Inferior parietal cortex (tissue), 1 donor: ENCODE measurements around the gene TNK1.

Experiments
- DNase-seq: peaks from one replicate; pipeline ENCODE4 v3.0.0-alpha.2; 2016; ENCODE audit errors: extremely low spot score

TNK1 gene

DNA sequence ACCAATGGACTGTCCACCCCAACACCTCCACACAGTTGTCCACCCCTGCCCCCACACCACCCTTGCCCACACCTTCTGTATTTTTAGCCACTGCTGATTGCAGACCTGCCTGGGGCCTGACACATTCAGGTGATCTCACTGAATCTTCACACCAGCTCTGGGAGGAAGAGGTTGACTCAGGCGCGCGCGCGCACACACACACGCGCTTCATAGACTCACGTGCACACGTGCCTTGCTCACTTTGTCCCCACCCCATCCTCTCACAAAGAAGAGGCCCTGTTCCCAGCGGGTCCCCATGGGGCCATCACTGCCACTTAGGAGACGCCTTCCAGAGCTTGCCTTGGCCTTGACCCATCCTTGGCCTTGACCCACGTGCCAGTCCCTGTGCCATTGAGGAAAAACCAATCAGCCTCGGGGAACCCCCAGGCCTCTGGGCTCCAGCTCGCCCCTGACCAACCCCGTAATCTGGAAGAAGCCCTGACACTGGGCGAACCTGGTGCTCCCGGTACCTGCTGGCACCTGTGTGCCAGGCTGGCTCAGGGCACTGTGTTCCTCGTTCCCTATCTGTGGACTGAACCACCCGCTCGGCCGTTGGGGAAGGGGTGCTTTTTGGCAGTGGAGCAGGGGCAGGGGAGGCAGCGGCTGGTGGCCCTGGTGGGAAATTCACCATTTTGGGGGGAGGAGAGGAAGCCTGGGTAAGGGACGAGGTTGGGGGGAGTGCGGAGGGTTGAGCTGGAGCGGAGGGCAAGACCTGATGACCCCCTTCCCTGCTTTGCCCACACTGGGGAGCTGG, 29.9 kb downstream of the TNK1 start:
- DNase-seq = no peak

DNA sequence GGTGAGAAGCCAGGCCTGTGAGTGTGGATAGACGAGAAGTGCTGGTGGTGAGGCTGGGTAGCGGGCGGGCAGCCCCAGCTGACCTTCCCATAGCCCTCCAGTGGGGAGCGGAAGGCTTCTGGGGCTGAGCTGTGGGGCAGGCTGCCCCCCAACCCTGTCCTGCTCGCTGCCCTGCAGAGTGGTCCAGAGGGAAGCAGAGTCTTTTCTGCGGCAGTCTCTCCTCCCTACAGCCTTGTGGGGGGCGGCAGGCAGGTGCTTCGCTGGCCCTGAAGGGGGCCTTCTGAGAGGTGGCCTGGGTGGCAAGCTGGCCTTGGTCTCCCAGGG, 30.5 kb downstream of the TNK1 start:
- DNase-seq = no peak

DNA sequence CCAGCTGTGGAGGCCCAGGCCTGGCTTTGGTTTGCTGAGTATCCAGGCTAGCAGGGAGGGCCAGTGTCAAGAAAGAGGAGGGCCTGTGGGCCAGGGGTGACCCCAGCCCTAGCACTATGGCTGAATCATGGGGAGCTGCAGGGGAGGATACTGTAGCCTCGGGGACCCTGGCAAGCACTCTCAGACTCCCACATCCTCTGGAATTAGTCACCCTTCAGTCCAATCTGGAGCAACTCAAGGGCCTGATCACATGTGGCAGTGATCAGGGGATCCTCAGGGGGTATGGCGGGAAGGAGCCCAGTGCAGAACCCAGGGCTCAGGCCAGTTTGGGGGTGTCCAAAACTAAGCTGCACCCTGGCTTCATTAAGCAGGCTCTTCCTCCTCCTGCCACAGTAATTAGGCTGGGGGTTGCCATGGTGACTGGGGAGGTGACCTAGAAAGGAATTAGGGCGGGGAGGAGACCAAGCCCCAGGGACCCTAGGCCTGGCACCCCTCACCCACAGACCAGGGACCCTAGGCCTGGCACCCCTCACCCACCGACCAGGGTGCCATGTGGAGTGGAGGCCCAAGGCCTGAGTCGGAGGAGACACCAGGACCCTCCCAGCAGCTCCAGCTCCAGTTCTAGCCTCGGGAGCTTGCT, 32.6 kb downstream of the TNK1 start:
- DNase-seq = no peak

DNA sequence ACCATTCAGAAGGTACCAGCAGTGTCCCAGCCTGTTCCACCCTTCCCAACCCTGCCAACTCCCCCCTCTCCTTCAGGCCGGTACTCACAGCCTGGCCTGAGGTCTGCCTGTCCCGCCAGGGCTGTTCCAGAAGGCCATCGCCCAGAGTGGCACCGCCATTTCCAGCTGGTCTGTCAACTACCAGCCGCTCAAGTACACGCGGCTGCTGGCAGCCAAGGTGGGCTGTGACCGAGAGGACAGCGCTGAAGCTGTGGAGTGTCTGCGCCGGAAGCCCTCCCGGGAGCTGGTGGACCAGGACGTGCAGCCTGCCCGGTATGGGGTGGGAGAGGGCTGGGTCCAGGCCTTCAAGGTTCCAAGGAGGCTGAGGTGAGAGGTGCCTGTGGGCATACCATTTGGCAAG, 33.9 kb downstream of the TNK1 start:
- no peak for DNase-seq

DNA sequence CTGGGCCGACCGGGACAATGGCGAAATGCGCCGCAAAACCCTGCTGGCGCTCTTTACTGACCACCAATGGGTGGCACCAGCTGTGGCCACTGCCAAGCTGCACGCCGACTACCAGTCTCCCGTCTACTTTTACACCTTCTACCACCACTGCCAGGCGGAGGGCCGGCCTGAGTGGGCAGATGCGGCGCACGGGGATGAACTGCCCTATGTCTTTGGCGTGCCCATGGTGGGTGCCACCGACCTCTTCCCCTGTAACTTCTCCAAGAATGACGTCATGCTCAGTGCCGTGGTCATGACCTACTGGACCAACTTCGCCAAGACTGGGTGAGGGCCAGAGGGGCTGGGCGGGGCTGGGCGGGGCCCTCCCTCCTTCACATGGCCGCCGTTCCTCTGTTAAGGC, 34.9 kb downstream of the TNK1 start:
- DNase-seq = no peak

DNA sequence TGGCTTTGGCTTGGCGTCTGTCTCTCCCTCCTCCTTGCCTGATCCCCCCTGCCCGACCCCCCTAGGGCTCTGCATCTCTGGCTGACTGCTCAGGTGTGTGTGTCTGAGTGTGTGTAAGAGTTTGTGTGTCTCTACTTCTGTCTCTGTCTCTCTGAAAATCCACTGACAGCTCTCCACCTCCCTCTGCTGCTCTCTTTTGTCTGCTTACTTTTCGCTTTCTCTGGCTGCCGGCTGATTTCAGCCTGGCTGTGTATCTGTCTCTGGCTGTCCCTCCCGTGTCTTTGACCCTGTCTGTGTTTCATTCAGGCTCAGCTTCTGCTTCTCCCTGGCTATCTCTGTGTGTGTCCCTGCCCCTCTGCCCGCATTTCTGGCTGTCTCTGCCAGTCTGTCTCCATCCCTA, 35.4 kb downstream of the TNK1 start:
- DNase-seq = no peak

DNA sequence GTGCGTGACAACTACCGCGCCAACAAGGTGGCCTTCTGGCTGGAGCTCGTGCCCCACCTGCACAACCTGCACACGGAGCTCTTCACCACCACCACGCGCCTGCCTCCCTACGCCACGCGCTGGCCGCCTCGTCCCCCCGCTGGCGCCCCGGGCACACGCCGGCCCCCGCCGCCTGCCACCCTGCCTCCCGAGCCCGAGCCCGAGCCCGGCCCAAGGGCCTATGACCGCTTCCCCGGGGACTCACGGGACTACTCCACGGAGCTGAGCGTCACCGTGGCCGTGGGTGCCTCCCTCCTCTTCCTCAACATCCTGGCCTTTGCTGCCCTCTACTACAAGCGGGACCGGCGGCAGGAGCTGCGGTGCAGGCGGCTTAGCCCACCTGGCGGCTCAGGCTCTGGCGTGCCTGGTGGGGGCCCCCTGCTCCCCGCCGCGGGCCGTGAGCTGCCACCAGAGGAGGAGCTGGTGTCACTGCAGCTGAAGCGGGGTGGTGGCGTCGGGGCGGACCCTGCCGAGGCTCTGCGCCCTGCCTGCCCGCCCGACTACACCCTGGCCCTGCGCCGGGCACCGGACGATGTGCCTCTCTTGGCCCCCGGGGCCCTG, 36.3 kb downstream of the TNK1 start:
- DNase-seq = no peak

DNA sequence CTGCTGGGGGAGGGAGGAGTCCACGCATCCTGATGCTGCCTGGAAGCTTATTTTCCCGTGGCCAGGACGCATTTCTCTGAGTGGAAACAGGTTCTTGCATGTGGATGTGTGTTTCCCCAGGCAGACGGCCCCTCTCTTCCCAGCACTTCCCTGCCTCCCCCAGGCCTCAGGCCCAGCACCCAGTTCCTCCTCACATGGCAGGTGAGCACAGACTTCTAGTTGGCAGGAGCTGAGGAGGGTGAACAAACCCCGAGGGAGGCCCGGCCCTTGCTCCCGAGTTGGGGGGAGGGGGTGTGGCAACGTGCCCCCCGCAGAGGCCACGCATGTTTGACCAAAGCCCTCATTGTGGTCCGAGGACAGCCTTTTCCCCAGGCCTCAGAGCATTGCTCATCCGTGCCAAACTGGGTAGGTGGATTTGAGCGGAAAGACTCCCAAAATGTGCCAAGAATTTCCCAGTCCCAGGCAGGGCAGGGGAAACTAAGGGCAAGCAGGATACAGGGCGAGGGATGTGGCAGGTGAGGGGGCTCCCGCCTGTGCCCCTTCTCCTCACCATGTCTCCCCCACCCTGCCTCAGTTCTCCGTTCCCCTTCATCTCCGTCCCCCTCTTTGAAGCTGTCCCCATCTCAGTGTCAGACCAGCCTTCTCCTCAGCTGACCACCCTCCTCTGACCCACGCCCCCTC, 37.7 kb downstream of the TNK1 start:
- no peak for DNase-seq

DNA sequence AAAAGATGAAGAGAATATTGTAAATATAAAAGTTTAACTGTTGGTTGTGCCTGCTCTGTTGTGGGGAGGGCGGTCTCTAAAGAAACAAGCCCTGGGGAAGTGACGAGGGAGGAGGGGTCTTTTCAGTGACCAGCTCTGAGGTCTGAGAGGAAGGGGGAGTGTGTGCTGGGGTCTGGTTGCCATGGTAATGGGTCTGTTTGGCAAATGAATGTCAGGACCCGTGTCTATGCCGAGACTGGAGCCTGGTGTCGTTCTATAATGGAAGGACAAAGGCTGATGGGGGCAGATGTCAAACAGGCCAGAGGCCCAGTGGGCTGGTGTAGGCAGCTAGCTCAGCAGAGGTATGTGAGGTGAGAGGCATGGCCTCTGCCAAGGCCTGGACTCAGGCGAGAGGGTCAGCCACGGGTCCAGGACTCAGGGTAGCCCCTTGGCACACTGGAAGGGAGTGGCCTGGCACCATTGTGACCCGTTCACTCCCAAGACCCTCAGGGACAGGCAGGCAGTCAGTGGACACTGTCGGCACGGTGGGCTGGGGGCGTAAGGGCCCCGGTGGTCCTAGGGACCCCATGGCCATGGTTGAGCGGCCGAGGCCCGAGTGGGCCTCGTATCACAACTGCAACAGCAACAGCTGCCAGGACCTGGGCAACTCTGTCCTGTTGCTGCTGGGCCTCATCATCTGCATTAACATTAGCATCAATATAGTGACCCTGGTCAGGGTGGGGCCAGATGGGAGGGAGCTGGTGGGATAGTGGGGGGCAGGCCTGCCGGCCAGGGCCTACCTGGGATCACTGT, 39.1 kb downstream of the TNK1 start, which contains the start of gene SPEM1:
TSS of gene SPEM1 (plus strand) at position 506 of the 792 bp plus-strand sequence. CDS start at position 567, 61 bp downstream.
- no peak for DNase-seq

DNA sequence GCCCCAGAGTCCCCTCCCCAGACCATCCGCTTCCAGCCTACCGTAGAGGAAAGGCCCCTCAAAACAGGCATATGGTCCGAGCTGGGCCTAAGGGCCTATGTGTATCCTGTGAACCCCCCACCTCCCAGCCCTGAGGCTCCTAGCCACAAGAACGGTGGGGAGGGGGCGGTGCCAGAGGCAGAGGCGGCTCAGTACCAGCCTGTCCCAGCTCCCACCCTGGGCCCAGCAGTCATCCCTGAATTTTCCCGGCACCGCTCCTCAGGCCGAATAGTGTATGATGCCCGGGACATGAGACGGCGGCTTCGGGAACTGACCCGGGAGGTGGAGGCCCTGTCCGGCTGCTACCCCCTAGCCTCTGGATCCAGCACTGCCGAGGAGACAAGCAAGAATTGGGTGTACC, 40.3 kb downstream of the TNK1 start:
- DNase-seq = no peak

DNA sequence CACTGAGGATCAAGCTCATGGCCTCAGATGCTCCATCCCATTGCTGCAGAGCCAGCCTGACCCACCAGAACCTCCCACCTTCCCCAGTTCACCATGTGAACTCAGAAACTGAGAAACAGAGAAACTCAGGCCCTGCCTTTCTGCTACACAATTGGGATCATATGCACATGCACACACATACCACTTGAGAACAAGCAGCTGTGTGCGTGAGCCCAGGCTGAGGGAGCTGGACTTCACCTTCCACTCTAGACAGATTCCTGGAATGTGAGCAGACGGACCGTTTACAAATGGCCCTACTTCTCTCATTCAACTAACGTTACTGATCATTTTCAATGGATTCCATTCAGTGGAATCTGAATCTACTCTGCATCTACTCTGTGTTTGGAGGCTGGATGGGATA, 42.8 kb downstream of the TNK1 start:
- no peak for DNase-seq

DNA sequence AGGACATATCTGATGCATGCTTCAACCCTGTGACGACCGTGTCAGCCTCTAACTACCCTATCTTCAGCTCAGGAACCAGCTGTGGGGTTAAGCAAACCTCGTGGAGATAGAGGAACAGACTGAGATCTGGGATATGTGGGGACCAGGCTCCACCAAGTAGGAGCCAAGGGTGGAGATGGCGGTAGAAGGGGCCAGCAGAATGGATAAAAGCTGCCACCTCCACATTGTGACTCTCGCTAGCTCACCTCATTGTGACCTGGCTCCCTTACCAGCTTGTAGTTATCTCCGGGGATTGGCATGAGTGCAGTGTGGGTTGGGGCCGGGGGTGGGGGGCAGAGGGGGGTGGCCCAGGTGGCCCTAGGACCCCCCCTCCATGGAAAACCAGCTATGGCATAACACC, 44.4 kb downstream of the TNK1 start, which contains the start of gene SPEM2:
TSS of gene SPEM2 (plus strand) at position 301 of the 400 bp plus-strand sequence. CDS start at position 374, 73 bp downstream.
- DNase-seq = no peak

DNA sequence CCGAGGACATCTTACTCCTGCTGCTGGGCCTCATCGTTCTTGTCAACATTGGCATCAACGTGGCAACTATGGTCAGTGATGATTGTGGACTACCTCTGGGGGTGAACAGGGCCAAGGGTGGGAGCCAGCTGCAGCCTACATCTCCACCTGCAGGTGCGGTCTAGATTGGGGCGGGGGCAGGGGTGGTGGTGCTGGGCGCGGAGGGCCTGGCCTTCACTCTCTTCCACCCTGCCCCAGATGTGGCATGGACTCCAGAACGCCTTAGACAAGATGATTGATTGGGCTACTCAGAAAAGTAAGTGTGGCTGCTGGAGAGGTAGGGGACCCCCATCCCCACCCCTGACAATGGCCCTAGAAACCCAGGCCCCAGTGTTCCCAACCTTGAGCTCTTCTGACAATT, 44.9 kb downstream of the TNK1 start:
- no peak for DNase-seq

DNA sequence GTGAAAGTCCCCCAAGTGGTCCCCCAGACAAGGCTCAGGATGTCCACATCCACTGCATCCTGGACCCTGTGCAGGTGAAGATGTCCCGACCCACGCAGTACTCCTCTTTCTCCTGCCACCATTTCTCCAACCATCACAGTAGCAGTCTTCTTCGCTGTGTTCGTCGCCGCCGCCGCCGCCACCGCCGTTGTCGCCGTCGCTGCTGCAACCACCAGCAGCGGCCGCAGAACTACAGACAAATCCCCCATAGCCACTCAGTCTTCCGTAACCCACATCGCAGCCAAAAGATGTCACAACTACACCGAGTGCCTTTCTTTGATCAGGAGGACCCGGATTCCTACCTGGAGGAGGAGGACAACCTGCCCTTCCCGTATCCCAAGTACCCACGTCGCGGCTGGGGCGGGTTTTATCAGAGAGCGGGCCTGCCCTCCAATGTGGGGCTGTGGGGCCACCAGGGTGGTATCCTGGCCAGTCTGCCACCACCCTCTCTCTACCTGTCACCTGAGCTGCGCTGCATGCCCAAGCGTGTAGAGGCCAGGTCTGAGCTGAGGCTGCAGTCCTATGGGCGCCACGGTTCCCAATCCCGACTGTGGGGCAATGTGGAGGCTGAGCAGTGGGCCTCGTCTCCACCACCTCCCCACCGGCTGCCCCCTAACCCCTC, 45.4 kb downstream of the TNK1 start:
- DNase-seq = no peak

DNA sequence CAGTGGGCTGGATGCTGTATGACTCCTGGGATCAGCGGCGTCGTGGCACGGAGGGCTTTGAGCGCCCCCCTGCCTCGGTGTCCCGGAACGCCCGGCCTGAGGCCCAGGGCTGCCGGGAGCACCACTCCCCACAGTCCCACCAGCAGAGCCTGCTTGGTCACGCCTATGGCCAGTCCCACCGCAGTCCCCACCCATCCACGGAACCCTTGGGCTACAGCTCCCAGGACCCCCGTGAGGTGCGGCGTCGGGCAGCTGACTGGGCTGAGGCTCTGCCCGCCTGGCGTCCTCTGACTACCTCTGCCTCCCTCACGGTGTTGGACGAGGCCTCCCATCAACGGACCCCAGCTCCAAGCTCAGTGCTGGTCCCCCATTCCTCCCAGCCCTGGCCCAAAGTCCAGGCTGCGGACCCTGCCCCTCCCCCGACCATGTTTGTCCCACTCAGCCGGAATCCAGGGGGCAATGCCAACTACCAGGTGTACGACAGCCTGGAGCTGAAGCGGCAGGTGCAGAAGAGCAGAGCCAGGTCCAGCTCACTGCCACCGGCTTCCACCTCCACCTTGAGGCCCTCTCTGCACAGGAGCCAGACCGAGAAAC, 46.1 kb downstream of the TNK1 start:
- DNase-seq = no peak

DNA sequence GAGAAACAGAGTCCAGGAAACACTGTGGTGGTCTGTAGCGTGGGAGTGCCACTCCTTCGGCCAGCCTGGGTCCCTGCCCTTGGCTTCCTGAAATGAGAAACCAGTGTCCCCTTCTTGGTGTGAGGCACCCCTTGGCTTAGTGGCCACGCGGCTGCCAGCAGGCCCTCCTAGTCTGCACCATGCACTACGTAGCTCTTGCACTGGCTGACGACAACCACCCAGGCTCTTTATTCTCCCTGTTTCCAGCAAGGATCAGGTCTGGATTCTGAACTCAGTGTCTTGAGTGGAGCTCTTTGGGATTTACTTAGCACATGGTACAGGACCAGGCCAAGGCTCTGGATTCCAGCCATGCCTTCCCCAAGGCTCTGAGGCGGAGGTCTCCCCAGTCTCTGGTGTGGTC, 46.7 kb downstream of the TNK1 start:
- DNase-seq = no peak

DNA sequence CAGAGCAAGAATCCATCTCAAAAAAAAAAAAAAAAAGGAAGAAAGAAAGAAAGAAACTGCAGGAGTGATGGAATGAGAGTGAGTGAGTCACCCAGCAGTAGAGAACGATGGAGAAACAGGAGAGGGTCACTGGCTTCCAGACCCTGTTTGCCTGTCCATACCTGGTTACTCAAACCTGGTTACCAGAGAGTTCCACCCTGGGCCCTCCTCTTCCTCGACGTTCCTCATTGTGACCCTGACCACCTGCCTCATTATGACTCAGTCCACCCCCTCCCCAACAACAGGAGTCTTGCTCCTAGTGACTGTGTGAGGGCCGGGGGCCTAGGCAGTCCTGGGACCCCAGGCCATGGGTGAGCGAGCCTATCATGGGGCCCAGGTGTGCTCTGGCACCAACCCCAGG, 47.7 kb downstream of the TNK1 start, which contains the start of gene SPEM3:
TSS of gene SPEM3 (plus strand) at position 301 of the 400 bp plus-strand sequence. CDS start at position 347, 46 bp downstream.
- DNase-seq = no peak

DNA sequence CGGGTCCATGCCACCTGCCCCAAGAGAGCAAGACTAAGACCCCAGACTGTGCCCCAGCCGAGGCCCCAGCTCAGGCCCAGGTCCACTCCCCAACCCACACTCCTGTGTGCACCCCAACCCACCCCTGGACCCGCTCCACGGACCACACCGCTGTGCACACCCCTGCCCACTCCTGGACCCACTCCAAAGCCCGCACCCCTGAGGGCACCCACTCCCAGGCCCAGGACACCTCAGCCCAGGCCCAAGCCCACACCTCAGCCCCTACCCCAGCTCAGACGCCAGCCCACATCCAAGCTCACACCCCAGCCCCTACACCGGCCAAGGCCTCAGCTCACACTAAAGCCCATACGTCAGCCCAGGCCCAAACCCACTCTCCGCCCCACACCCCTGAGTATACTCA, 48.8 kb downstream of the TNK1 start:
- no peak for DNase-seq

DNA sequence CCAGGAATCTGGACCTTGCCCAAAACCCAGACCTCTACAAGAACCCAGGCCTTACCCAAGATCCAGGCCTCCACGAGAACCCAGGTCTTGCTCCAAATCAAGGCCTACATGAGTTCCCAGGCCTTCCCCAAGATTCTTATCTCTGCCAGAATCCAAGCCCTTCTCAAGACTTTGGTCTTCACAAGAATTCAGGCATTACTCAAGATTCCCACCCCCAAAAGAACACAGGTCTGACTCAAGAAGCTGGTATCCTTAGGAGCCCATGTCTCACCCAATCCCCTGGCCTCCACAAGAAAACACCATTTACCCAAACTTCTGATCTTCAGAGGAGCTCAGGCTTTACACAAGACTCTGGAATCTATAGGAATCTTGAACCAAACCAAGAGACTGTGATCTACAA, 50.3 kb downstream of the TNK1 start:
- no peak for DNase-seq

DNA sequence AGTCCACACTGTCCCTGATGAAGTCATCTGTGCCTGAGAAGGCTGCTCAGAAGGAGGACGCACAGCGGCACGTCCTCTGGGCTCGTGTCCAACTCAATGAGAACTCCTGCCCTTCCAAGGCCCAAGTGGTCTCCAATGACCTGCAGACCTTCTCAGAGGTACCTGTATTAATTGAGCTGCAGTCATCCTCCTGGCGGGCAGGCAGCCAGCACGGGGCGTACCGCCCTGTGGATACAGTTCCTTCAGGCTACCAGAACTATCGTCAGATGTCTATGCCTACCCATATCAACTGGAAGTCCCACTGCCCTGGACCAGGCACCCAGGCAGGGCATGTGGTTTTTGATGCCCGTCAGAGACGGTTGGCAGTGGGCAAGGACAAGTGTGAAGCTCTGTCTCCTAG, 51.4 kb downstream of the TNK1 start:
- DNase-seq = no peak
